NCI-H345 treated with DMSO at 0.1 percent for 48 hours (cell line): Measurements from ENCODE around the gene CPPED1.

Experiments
- DNase-seq: peaks from one replicate; lab custom pipeline; 2025; ENCODE audit not compliant: unreplicated experiment; lab: John Stamatoyannopoulos, UW

CPPED1 gene

DNA sequence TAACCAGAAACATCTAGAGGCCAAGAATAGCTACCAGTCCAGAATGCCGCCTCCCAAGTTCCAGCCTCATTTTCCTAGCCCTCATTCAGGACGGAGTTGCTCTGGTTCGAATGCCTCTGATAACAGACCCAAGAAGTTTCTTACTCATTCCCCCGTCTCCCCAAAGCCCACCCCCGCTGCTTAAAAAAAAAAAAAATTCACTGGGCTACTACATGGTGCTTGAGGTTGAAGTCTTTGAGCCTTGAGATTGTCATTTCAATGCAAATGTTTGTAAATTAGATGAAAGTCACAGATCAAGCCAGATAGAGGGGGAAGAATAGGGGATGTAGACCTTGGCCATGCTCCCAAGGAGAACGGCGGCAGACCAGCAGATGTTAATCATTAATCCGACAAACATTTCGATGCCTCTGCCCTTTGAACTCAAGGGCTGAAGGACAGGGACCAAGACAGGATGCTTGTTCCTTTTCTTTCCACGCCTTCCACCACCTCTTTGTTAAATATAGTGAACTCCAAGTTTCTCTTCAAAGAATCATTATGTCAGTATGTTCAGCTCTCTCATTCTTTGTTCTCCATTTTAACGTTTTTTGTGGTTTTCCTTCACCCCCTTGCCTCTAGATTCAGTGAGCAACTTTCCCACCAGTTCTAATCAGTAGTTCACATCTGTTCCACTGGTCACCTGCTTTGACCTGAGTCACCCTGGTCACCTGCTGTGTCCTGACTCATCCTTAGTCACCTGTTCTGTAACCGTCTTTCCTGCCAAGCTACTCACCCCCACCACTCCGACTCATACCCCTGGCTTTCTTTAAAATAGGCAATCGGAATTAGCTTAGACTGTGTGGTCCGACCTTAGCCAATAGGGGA, 190.3 kb downstream of the CPPED1 start:
- no peak for DNase-seq

GRCh38 chr16:12612598-12613101, 191.0 kb downstream of the CPPED1 start:
- DNase-seq = no peak

GRCh38 chr16:12611916-12612597, 191.6 kb downstream of the CPPED1 start:
- no peak for DNase-seq

DNA sequence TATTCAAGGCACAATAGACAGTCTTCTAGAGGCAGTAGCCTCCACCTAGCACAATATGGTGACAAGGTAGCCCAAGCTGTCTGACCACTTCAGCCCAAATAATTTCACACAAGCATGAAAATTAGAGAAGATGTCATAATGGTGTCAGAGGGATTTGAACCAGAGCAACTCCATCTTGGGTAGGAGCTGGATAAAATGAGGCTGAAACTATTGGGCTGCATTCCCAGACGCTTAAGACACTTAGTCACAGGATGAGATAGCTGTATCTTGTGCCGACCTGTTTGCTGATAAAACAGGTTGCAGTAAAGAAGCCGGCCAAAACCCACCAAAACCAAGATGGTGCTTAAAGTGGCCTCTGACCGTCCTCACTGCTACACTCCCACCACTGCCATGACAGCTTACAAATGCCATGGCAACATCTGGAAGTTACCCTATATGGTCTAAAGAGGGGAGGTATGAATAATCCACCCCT, 192.6 kb downstream of the CPPED1 start:
- no peak for DNase-seq

GRCh38 chr16:12609937-12610699, 193.6 kb downstream of the CPPED1 start:
- DNase-seq = no peak
